ENCODE results near the gene RING1. TPM values are rescaled to one million over a fixed set of nuclear protein-coding genes. Genes with fewer than 3 reads are reported as not detected.

The RING1 gene
- total RNA-seq, 1 experiment from 2014 or later = 31.0 TPM

GRCh38 chr6:33165581-33166258 lies 42.6 kb upstream of the RING1 start:
- H3K23ac ChIP-seq (ENCODE audit: insufficient read length, low read depth, low read length) = no peak overlapping the region
- no peak overlapping the region for H3K27ac ChIP-seq (ENCODE audit: insufficient read length, low read depth, low read length)
- H3K27me3 ChIP-seq (ENCODE audit: insufficient read depth, low read length) = peaks cover 2% of the 10 kb centered on the region; the same call in 1 of the 2 replicates
- H3K4me1 ChIP-seq (ENCODE audit: insufficient read depth, low read length) = no peaks in the 10 kb centered on the region; the same call in 1 of the 2 replicates
- no CpG with 5 or more reads among the region's 17 CpGs for WGBS (ENCODE audit: extremely low coverage, insufficient read length, low lambda C conversion rate)
- no peak overlapping the region for H2BK15ac ChIP-seq (ENCODE audit: low read depth, low read length)
- no peak overlapping the region for H3K4me3 Mint-ChIP-seq
- H3K56ac ChIP-seq (ENCODE audit: insufficient read length, low read depth, low read length) = no peak overlapping the region
- no peak overlapping the region for H3T11ph ChIP-seq (ENCODE audit: low read length)
- H2AK5ac ChIP-seq (ENCODE audit: insufficient read length, low read length) = no peak overlapping the region
- H3K4me1 Mint-ChIP-seq = peaks cover 23 to 26% of the 10 kb centered on the region in 2 experiments
- H3K4ac ChIP-seq (ENCODE audit: low read depth, low read length) = no peak overlapping the region
- peaks cover 5% of the 10 kb centered on the region for H3K23me2 ChIP-seq (ENCODE audit: insufficient read length, low read depth, low read length, poor library complexity, severe bottlenecking)
- H3K79me2 ChIP-seq (ENCODE audit: insufficient read depth, low read length) = no peaks in the 10 kb centered on the region
- H3K36me3 Mint-ChIP-seq (ENCODE audit: insufficient read depth in 1 of 3, low read depth in 3 of 3) = no peaks in the 10 kb centered on the region
- no peak overlapping the region for H2BK5ac ChIP-seq (ENCODE audit: insufficient read length, low read length)
- H3K27ac Mint-ChIP-seq = peak overlapping the region in 1 of 3 experiments; percentile 44; a peak in 2 of 7 replicates
- no peaks in the 10 kb centered on the region for H3K9me3 ChIP-seq (ENCODE audit: control insufficient read depth, low read depth, low read length)
- H3K27me3 Mint-ChIP-seq (ENCODE audit: low read depth) = peaks cover 33% of the 10 kb centered on the region
- no peaks in the 10 kb centered on the region for H3K9me3 Mint-ChIP-seq
- no peak overlapping the region for H2BK12ac ChIP-seq (ENCODE audit: insufficient read length, low read depth, low read length)
- peaks cover 3% of the 10 kb centered on the region for H4K20me1 ChIP-seq (ENCODE audit: control insufficient read depth, insufficient read depth, insufficient read length)
- H3K18ac ChIP-seq (ENCODE audit: insufficient read length, low read depth, low read length) = no peak overlapping the region
- H4K5ac ChIP-seq (ENCODE audit: insufficient read length, low read depth, low read length) = no peak overlapping the region
- no peak overlapping the region for H2BK120ac ChIP-seq (ENCODE audit: low read depth, low read length, poor library complexity, severe bottlenecking)
- H4K91ac ChIP-seq (ENCODE audit: insufficient read length, low read depth, low read length) = no peak overlapping the region
- no peak for DNase-seq
- no peak overlapping the region for H3K4me2 ChIP-seq (ENCODE audit: insufficient read depth, insufficient read length, low read length)
- no peaks in the 10 kb centered on the region for H3K79me1 ChIP-seq (ENCODE audit: insufficient read depth, low read depth, low read length, poor library complexity, severe bottlenecking)
- H4K8ac ChIP-seq (replicated peaks; ENCODE audit: insufficient read length, low read depth, low read length) = no peak overlapping the region
- TF ChIP-seq CTCF (conservative IDR thresholded peaks at IDR 0.05) = no peak
- H2BK20ac ChIP-seq (ENCODE audit: low read depth, low read length, poor library complexity, severe bottlenecking) = no peak overlapping the region
- H3K9ac ChIP-seq (ENCODE audit: extremely low read depth, insufficient read length, low read length) = no peak overlapping the region
- H3K14ac ChIP-seq (ENCODE audit: insufficient read depth, low read length) = no peak overlapping the region
- H2AFZ ChIP-seq (ENCODE audit: low read length) = no peak overlapping the region
